Ishikawa (cell line): ENCODE results near the gene MED15.

Experiments used
- EP300 ChIP-seq: IDR thresholded peaks from 2 replicates; pipeline ENCODE4 v1.6.1; 2012; ENCODE audit warnings: borderline replicate concordance
- FOXM1 ChIP-seq: IDR thresholded peaks from 2 replicates; pipeline ENCODE4 v1.6.1; 2012; ENCODE audit warnings: low read depth, borderline replicate concordance
- MAX ChIP-seq: IDR thresholded peaks from 2 replicates; pipeline ENCODE4 v1.6.1; 2012
- RAD21 ChIP-seq: IDR thresholded peaks from 2 replicates; pipeline ENCODE4 v1.6.1; 2012; ENCODE audit warnings: low read depth
- REST ChIP-seq: IDR thresholded peaks from 2 replicates; pipeline ENCODE4 v1.6.1; 2012; ENCODE audit warnings: low read depth, mild to moderate bottlenecking
- TAF1 ChIP-seq: IDR thresholded peaks from 2 replicates; pipeline ENCODE4 v1.6.1; 2012; ENCODE audit warnings: low read depth, mild to moderate bottlenecking
- TCF12 ChIP-seq: IDR thresholded peaks from 2 replicates; pipeline ENCODE4 v1.6.1; 2012; ENCODE audit warnings: low read depth
- TEAD4 ChIP-seq: IDR thresholded peaks from 2 replicates; pipeline ENCODE4 v1.6.1; 2012
- USF1 ChIP-seq: IDR thresholded peaks from 2 replicates; pipeline ENCODE4 v1.6.1; 2012
- YY1 ChIP-seq: IDR thresholded peaks from 2 replicates; pipeline ENCODE4 v1.6.1; 2012; ENCODE audit warnings: low read depth
- ZBTB7A ChIP-seq: IDR thresholded peaks from 2 replicates; pipeline ENCODE4 v1.6.1; 2012; ENCODE audit warnings: low read depth

GRCh38 chr22:20624161-20624616 lies 116.8 kb downstream of the MED15 start:
- TF ChIP-seq MAX = no peak
- no peak for TF ChIP-seq FOXM1
- no peak for TF ChIP-seq YY1
- TF ChIP-seq ZBTB7A = no peak
- no peak for TF ChIP-seq REST
- no peak for TF ChIP-seq RAD21
- no peak for TF ChIP-seq EP300
- no peak for TF ChIP-seq TCF12
- TF ChIP-seq USF1 = no peak
- no peak for TF ChIP-seq TAF1
- TF ChIP-seq TEAD4 = no peak
